IPS DF 4.7 (cell line): Measurements from ENCODE around the gene MFSD6.

Experiments
- DNase-seq: peaks from one replicate; pipeline ENCODE4 v3.0.0-alpha.2; 2013; ENCODE audit warnings: low spot score; ENCODE audit errors: extremely low read depth

MFSD6 gene

GRCh38 chr2:190529486-190530247 lies 121.5 kb downstream of the MFSD6 start:
- DNase-seq: no peak

- DNase-seq: no peak
Measured at GRCh38 chr2:190530248-190530900, 122.2 kb downstream of the MFSD6 start.

DNA sequence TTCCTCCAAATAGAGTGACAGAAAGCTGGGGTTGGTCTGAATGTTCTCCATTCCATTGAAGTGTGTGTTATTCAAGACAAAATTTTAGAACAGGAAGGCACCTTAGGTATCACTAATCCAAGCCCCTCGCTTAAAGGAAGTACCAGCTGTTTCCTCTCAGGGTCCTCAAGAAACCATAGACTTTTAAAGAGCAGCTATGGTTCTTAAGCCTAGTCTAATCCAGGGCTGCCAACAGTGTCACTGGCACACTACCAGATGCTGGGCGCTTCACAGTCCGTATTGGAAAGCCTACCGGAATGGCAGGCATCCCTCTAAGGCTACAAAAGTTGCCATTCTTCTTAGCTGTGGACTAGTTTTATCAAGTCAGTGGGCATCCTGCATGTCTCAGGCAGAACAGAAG lies 124.4 kb downstream of the MFSD6 start:
- DNase-seq: no peak

GRCh38 chr2:190533175-190533967 lies 125.2 kb downstream of the MFSD6 start:
- no peak for DNase-seq

- no peak for DNase-seq
Measured at GRCh38 chr2:190533968-190534309, 125.8 kb downstream of the MFSD6 start.

GRCh38 chr2:190534310-190535120 lies 126.4 kb downstream of the MFSD6 start, which contains the start of gene NEMP2:
Gene NEMP2 (minus strand): TSS chr2:190534722. CDS start chr2:190534655, 67 bp downstream.
- peak; percentile 30 for DNase-seq

- DNase-seq: no peak
Measured at GRCh38 chr2:190535121-190535439, 126.9 kb downstream of the MFSD6 start.

- DNase-seq: no peak
Measured at GRCh38 chr2:190535586-190535985, 127.4 kb downstream of the MFSD6 start.

DNA sequence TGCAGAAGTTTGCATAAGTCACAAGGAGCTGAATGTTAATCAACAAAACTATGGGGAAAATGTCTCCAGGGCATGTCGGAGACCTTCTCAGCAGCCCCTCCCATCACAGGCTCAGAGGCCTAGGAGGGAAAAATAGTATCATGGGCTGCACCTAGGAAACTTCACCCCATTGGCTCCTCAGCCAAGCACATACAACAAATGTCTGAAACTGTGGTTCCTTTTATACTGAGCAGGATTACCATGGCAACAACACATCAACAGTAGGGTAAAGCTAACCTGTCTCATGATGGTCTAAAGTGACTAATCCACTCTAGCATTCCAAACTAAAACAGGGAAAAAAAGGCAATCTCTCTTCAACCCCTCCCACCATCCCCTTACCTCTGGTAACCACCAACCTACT lies 129.6 kb downstream of the MFSD6 start:
- DNase-seq: no peak

GRCh38 chr2:190538201-190538600 lies 130.0 kb downstream of the MFSD6 start:
- DNase-seq: no peak

- DNase-seq: no peak
Measured at GRCh38 chr2:190540048-190540447, 131.9 kb downstream of the MFSD6 start.

- no peak for DNase-seq
Measured at GRCh38 chr2:190545093-190545492, 136.9 kb downstream of the MFSD6 start.

GRCh38 chr2:190545555-190546385 lies 137.6 kb downstream of the MFSD6 start:
- no peak for DNase-seq

GRCh38 chr2:190546734-190547133 lies 138.6 kb downstream of the MFSD6 start:
- no peak for DNase-seq

DNA sequence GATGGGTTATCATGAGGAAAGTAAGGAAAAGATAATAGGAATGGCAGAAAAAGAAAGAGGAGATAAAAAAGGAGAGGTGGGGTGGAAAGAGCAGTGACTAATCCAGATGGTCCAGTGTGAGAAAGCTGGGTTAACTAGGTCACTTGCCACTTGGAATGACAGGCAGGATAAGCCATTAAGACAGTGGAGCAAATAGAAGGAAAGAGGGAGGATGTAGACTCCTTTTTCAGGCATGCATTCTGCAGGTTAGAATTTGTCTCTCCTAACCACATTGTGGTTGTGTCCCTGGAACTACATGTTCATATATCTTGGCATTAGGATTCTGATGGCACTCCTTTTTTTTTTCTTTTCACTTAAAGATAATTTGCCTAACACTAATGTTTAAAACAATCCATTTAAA lies 139.7 kb downstream of the MFSD6 start:
- no peak for DNase-seq

DNA sequence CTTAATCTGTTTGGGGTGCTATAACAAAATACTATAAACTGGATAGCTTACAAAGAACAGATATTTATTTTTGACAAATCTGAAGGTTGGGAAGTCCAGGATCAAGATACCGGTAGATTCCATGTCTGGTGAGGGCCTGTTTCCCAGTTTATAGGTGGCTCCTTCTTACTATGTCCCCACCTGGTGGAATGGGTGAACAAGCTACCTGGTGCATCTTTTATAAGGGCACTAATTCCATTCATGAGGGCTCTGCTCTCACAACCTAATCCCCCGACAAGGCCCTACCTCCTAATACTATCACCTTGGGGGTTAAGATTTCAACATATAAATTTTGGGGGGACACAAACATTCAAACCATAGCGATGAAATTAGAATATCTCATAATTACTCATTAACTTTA lies 142.0 kb downstream of the MFSD6 start:
- no peak for DNase-seq
